GM12875 (cell line): ENCODE results near the gene RERE.

Experiments used
- H3K4me3 ChIP-seq: one replicate; pipeline ENCODE4 v1.5.1; 2011; ENCODE audit warnings: low read depth, low read length, control low read depth
- TF ChIP-seq, protein P1 (sequence below): IDR thresholded peaks from 2 replicates; pipeline ENCODE4 v1.5.1; 2011; ENCODE audit warnings: low read depth, mild to moderate bottlenecking, control low read depth, inconsistent platforms, low read length, moderate library complexity, borderline replicate concordance; ENCODE audit not compliant: insufficient read depth

Gene RERE

DNA sequence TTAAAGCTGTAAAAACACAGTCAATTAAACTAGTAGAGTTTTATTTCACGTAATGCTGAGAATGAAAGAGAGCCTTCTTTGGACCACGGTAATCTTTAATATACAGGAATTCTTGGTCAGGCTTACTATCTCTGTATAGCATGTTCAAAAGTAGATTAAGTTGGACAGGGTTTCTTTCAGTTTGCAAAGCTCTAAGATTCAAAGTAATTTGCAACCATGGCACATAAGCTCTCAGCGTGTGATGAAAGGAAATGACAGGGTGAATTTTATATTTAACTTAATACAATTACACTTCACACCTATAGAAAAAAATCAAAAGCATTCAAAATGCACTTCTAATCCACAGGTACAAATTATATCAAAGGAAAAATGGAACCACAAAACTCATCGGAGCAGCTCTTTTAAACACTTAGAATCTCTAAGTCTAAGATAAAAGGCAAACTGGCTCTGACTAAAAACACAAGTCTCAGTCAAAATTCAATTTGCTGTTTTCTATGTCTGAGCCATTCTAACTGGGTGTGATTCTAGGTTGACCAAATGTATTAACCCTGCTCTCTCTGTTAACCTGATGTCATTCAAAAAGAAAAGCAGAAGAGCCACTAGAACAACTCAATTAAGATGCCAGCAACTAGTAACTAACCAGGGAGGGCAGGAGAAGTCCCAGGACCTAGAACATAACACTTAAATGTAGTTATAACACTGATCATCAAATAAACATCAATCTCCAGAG lies 147.7 kb downstream of the RERE start:
- TF ChIP-seq, protein P1, sequence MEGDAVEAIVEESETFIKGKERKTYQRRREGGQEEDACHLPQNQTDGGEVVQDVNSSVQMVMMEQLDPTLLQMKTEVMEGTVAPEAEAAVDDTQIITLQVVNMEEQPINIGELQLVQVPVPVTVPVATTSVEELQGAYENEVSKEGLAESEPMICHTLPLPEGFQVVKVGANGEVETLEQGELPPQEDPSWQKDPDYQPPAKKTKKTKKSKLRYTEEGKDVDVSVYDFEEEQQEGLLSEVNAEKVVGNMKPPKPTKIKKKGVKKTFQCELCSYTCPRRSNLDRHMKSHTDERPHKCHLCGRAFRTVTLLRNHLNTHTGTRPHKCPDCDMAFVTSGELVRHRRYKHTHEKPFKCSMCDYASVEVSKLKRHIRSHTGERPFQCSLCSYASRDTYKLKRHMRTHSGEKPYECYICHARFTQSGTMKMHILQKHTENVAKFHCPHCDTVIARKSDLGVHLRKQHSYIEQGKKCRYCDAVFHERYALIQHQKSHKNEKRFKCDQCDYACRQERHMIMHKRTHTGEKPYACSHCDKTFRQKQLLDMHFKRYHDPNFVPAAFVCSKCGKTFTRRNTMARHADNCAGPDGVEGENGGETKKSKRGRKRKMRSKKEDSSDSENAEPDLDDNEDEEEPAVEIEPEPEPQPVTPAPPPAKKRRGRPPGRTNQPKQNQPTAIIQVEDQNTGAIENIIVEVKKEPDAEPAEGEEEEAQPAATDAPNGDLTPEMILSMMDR = no peak

DNA sequence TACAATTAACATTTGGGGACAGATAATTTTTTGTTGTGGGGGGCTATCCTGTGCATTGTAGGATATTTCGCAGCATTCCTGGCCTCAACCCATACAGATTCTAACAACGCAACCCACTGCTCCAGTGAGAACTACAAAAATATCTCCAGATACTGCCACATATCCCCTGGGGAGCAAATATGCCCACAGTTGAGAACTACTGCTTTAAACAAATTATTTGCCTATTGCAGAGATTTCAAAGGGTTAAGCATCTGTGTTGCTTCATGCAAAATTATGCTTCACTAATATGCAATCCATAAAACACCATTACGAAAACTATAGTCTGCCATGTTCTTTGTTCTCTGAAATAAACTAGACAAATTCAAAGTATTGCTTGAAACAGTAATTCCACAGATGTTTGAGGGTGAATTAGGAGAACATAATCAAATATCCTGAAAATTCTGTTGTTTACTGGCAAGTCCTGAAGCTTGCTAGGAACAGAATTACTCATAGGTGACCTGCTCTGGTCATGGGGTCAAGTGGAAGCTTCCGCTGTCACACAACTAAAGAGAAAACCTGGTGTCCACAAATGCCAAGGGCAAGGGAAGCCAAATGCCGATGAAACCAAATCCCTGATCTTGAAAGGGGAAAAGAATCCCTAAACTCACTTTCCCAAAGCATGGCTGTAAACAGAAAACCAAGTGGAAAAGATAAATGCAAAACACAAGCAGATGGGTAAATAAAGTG lies 149.4 kb downstream of the RERE start:
- H3K4me3 ChIP-seq = no peak overlapping the region
- TF ChIP-seq, protein P1 = no peak

More for the DNA sequence above, 147.7 kb downstream of the RERE start:
- H3K4me3 ChIP-seq = no peak overlapping the region

DNA sequence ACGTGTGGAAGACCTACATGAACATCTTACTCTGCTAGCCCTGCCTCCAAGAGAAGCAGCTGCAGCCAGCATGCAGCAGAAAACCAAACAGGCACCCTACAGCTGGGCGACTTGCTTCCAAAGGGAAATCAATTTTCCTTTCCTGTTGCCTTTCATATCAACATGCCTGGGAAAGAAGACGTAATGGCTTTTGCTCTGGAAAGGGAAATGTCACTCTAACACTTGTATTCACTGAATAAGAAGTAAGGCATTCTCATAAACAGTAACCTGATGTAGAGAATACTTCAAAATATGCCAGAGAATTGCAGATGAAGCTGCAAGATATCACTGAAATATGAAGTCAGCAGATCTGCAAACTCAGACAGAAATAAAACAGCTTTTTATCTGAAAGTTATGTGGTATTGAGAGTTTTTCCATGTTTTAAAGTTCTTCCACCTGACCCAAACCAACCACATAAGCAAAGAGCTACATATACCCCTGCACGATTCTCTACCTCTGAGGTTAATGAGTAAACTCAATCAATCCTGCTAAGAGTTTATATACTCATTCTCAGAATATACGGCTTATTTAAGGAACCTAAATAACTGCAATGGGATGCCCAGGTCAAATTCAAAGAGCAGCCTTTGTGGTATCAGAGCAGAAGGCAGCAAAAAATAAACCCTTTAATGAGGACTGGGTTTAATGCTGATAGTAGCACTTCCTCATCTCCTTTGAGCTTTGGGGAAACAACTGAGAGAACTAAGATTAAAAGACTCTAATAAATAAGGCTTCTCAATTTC lies 150.9 kb downstream of the RERE start:
- TF ChIP-seq, protein P1 = no peak
- no peak overlapping the region for H3K4me3 ChIP-seq

DNA sequence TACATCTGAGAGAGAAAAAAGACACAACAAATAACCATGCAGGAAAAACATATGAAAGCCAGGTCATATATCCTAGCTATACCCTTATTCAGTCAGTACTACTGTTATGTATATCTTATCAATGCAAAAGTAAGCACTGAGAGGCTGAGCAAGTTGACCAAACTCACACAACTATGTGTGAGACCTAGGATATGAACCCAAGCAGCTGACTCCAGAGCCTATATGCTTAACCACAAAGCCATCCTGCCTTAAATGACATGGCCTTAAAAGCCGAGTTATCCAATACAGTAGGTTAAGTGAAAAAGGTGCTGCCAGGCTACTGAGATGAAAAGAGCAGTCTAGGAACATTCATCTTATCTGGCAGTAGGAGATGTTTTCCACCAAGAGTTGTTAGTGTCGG lies 151.6 kb downstream of the RERE start:
- H3K4me3 ChIP-seq = no peak overlapping the region
- TF ChIP-seq, protein P1 = no peak

DNA sequence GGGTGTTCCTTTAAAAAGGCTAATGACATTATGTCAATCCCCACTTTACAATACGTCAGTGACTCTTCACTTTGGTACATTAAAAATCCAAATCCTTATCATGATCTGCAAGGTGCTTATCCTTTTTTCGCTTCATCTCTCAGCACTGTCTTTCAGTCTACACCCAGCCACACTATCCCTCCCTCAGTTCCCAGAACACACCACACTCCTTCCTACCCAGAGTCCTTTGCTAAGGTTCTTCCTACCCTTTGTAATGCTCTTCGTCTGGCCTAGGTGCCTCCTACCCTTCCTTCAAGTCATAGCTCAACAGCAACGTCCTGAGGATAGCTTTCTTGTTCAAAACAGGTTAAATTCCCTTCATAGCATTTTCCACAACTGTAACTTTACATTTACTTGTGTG lies 152.6 kb downstream of the RERE start:
- H3K4me3 ChIP-seq = no peak overlapping the region

DNA sequence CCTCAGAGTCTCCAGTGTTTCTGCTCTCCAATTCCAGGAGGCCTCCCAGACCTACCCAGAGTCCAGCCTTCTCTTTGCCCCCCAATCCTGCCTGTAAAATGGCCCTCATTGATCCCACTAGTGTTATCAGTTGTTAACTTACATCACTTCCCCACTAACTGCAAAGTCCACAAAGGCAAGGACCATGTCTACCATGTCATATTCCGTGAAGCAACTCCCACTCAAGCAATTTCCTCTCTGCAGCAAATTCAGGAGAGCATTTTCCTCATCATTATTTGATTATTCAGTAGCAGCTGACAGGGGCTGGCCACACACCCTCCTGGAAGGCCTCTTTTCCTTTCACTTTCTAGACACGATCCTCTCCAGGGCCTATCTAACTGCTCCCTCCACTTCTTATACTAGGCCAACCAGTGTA lies 153.5 kb downstream of the RERE start:
- TF ChIP-seq, protein P1 = no peak
- H3K4me3 ChIP-seq = no peak overlapping the region

More for the DNA sequence above, 152.6 kb downstream of the RERE start:
- TF ChIP-seq, protein P1 = no peak
